Neuronal stem cell (in vitro differentiated cells): ENCODE data around the gene PUDP.

ENCODE experiments used
- DNase-seq: peaks from one replicate; pipeline ENCODE4 v3.0.0-alpha.2; 2013; ENCODE audit warnings: low spot score
- H2AFZ ChIP-seq: one replicate; pipeline ENCODE4 v1.6.1; 2013; ENCODE audit warnings: mild to moderate bottlenecking, low read length, inconsistent platforms
- H2AK5ac ChIP-seq: 2 replicates; pipeline ENCODE4 v1.6.1; 2013; ENCODE audit warnings: low read depth, mild to moderate bottlenecking, inconsistent platforms, low read length, moderate library complexity, mixed read lengths
- H2BK120ac ChIP-seq: 2 replicates; pipeline ENCODE4 v1.6.1; 2013; ENCODE audit warnings: low read depth, mild to moderate bottlenecking, inconsistent platforms, low read length, moderate library complexity, mixed read lengths
- H2BK12ac ChIP-seq: one replicate; pipeline ENCODE4 v1.6.1; 2013; ENCODE audit warnings: low read length, inconsistent platforms
- H2BK15ac ChIP-seq: 2 replicates; pipeline ENCODE4 v1.6.1; 2013; ENCODE audit warnings: mild to moderate bottlenecking, low read length, inconsistent platforms, mixed read lengths
- H2BK5ac ChIP-seq: one replicate; pipeline ENCODE4 v1.6.1; 2013; ENCODE audit warnings: inconsistent platforms, mild to moderate bottlenecking, low read length, moderate library complexity
- H3K14ac ChIP-seq: one replicate; pipeline ENCODE4 v1.6.1; 2013; ENCODE audit warnings: low read length, inconsistent platforms
- H3K18ac ChIP-seq: 2 replicates; pipeline ENCODE4 v1.6.1; 2013; ENCODE audit warnings: low read length, inconsistent platforms
- H3K23ac ChIP-seq: 2 replicates; pipeline ENCODE4 v1.6.1; 2013; ENCODE audit warnings: low read depth, mild to moderate bottlenecking, mixed read lengths, low read length, inconsistent platforms; ENCODE audit not compliant: poor library complexity
- H3K27ac ChIP-seq: replicated peaks from 3 replicates; pipeline ENCODE4 v1.5.1; 2013; ENCODE audit warnings: low read length, inconsistent platforms
- H3K27me3 ChIP-seq, 3 experiments: 2 replicates each; pipeline ENCODE4 v1.6.1; 2013; ENCODE audit warnings: low read length in 3 of 3, mild to moderate bottlenecking in 2 of 3, inconsistent platforms in 1 of 3, low read depth in 1 of 3, mixed read lengths in 1 of 3, moderate library complexity in 1 of 3; ENCODE audit not compliant: control insufficient read depth in 3 of 3, insufficient read depth in 3 of 3
- H3K36me3 ChIP-seq, 2 donors: replicated peaks in 1 of 2; 2 replicates each; pipeline ENCODE4 v1.6.1; 2013; ENCODE audit warnings: low read length in 2 of 2; ENCODE audit not compliant: control insufficient read depth in 2 of 2, insufficient read depth in 2 of 2
- H3K4ac ChIP-seq: 2 replicates; pipeline ENCODE4 v1.6.1; 2013; ENCODE audit warnings: inconsistent platforms, mild to moderate bottlenecking, low read length, moderate library complexity
- H3K4me1 ChIP-seq, 2 donors: 1 replicate in 1 of 2; 2 replicates in 1 of 2; pipeline ENCODE4 v1.6.1; 2013; ENCODE audit warnings: low read length in 2 of 2, low read depth in 1 of 2; ENCODE audit not compliant: control insufficient read depth in 2 of 2, insufficient read depth in 1 of 2
- H3K4me2 ChIP-seq: one replicate; pipeline ENCODE4 v1.6.1; 2013; ENCODE audit warnings: mild to moderate bottlenecking, low read length, inconsistent platforms; ENCODE audit not compliant: insufficient read depth, poor library complexity, severe bottlenecking
- H3K4me3 ChIP-seq, 2 donors: 2 replicates each; pipeline ENCODE4 v1.5.1; 2013; ENCODE audit warnings: low read length in 2 of 2, mild to moderate bottlenecking in 2 of 2, inconsistent platforms in 1 of 2, moderate library complexity in 1 of 2
- H3K79me1 ChIP-seq: one replicate; pipeline ENCODE4 v1.6.1; 2013; ENCODE audit warnings: low read depth, mild to moderate bottlenecking, inconsistent platforms, low read length, moderate library complexity
- H3K9ac ChIP-seq: one replicate; pipeline ENCODE4 v1.6.1; 2013; ENCODE audit warnings: mild to moderate bottlenecking, low read depth, low read length, inconsistent platforms; ENCODE audit not compliant: poor library complexity
- H3K9me3 ChIP-seq, 2 donors: replicated peaks in 1 of 2; 2 replicates each; pipeline versions ENCODE3 to v1.6.1; 2013; ENCODE audit warnings: low read length in 2 of 2, mild to moderate bottlenecking in 2 of 2, inconsistent platforms in 1 of 2, low read depth in 1 of 2, mixed read lengths in 1 of 2, moderate library complexity in 1 of 2; ENCODE audit not compliant: control insufficient read depth in 2 of 2, insufficient read depth in 1 of 2
- H4K8ac ChIP-seq: one replicate; pipeline ENCODE4 v1.6.1; 2013; ENCODE audit warnings: low read depth, mild to moderate bottlenecking, inconsistent platforms, low read length, moderate library complexity
- H4K91ac ChIP-seq: one replicate; pipeline ENCODE4 v1.6.1; 2013; ENCODE audit warnings: low read length, low read depth, mild to moderate bottlenecking, inconsistent platforms; ENCODE audit not compliant: poor library complexity
- WGBS, 2 donors: extraction: QIAGEN DNeasy Blood & Tissue Kit; methylation state at CpG; one replicate each; pipeline ENCODE4 v1.1.7; 2013; ENCODE audit warnings: missing lambda C conversion rate in 2 of 2, mixed read lengths in 1 of 2; ENCODE audit not compliant: insufficient read length in 2 of 2, insufficient replicate concordance in 1 of 2; ENCODE audit errors: extremely low coverage in 2 of 2; 5-methylcytosine and 5-hydroxymethylcytosine counted together

Gene PUDP

DNA sequence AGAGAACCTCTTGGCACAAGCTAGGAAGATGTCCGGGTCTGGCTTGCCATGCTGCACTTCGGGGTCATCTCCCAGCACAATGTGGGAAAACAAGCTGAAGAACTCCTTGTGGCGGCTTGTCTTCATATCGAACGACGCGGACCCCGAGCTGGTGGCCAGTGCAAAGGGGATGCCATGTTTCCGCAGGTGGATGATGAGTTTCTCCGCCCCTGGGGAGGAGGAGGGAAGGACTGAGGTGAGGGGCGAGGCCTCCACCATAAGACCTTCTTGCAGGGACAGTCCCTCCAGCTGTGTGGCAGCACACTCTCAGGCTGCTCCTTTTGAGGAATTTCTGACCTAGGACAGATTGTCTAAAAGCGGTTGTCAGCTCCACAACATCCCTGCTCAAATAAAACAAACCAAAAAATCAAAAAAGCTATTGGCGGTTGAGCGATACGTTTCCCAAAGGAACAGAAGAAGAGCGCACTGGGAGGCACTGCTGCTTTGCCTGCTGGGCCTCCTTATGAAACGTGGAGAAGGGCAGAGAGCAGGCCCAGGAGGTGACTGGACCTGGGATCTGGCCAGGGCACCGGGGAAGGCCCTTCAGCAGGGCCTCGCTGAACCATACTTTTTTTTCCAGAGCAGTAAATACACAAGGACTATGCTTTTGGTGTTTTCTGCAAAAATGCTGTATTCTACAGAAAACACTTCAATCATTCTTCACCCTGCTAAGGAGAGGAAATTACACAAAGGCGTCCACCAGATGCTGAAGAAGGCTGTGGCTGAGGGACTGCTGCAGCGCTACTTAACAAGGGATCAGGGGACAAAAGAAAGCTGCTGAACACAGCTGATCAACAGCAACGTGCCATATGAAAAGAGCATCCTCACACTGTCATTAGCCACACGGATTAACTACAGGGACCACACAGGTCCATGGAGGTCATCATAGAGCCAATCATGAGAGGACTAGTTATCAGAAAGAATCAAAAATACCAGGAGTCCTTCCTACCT lies 70.4 kb downstream of the PUDP start:
- Histone ChIP-seq H4K91ac (no peak overlapping the region), H4K8ac (no peak overlapping the region), H3K27me3 (no peaks in the 10 kb centered on the region), H3K18ac (peak overlapping the region; percentile 13), H2BK15ac (no peak overlapping the region), H2BK120ac (no peak overlapping the region), H3K36me3 (peaks cover 0 to 11% of the 10 kb centered on the region in 2 donors), H2AFZ (no peak overlapping the region), H2AK5ac (no peak overlapping the region), H3K4me2 (no peak overlapping the region), H3K4me1 (peaks cover 0 to 4% of the 10 kb centered on the region in 2 donors), H3K27ac (no peak overlapping the region), H3K4me3 (no peak overlapping the region), H3K14ac (no peak overlapping the region), H3K4ac (no peak overlapping the region), H2BK12ac (no peak overlapping the region), H3K79me1 (no peaks in the 10 kb centered on the region), H3K23ac (no peak overlapping the region), H2BK5ac (no peak overlapping the region), H3K9me3 (no peaks in the 10 kb centered on the region), H3K9ac (no peak overlapping the region)
- DNase-seq = no peak
- no CpG with 5 or more reads among the region's 23 CpGs for WGBS, 2 donors

DNA sequence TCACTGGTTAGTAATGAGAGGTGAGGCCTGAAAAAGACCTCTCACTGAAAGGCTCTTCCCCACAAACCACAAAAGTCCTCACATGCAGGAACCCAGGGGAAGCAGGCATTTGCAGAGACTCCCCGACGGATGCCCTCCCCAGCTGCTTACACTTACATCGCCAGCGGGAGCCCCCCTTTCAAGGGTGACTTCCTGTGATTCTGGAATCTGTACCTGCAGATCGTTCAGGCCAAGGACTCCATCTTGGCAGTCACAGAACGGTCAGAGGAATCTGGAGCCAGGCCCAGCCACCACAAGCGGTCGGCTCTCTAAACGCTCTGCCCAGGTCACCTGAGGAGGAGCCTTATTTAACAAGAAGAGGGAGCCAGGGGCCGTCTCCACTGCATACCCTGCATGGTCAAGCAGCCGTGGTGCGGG lies 71.7 kb downstream of the PUDP start:
- Histone ChIP-seq H3K27ac (no peak overlapping the region), H2AFZ (no peak overlapping the region), H2BK12ac (no peak overlapping the region), H4K91ac (no peak overlapping the region), H3K18ac (no peak overlapping the region), H3K23ac (no peak overlapping the region), H3K36me3 (peaks cover 0 to 11% of the 10 kb centered on the region in 2 donors), H3K9me3 (no peaks in the 10 kb centered on the region), H4K8ac (no peak overlapping the region), H3K79me1 (no peaks in the 10 kb centered on the region), H2AK5ac (no peak overlapping the region), H3K4me3 (no peak overlapping the region), H2BK120ac (no peak overlapping the region), H3K9ac (no peak overlapping the region), H3K4ac (no peak overlapping the region), H3K4me1 (peaks cover 0 to 4% of the 10 kb centered on the region in 2 donors), H2BK5ac (no peak overlapping the region), H3K27me3 (no peaks in the 10 kb centered on the region), H2BK15ac (no peak overlapping the region), H3K4me2 (no peak overlapping the region), H3K14ac (no peak overlapping the region)
- WGBS, 2 donors = no CpG with 5 or more reads among the region's 12 CpGs
- no peak for DNase-seq

DNA sequence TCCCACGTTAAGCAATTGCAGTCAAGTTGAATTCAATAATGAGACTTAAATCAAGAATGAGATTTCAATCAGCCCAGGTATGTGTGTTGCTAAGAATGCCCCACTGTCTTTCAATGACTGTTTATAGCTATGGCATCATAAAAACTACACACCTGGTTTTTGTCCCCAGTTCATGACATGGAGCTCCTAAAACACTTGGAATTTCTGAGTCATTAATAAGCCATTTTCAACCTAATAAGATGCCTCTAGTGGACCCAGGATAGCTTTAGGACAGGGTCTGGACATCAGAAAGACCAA lies 73.1 kb downstream of the PUDP start:
- Histone ChIP-seq H2BK15ac (no peak overlapping the region), H2AK5ac (no peak overlapping the region), H3K4ac (no peak overlapping the region), H3K14ac (no peak overlapping the region), H3K4me3 (no peak overlapping the region), H3K36me3 (peaks cover 0 to 11% of the 10 kb centered on the region in 2 donors), H2AFZ (no peak overlapping the region), H3K9me3 (no peaks in the 10 kb centered on the region), H3K9ac (no peak overlapping the region), H3K79me1 (no peaks in the 10 kb centered on the region), H3K27ac (no peak overlapping the region), H4K91ac (no peak overlapping the region), H2BK12ac (no peak overlapping the region), H3K4me1 (peaks cover 0 to 4% of the 10 kb centered on the region in 2 donors), H3K27me3 (no peaks in the 10 kb centered on the region), H3K18ac (no peak overlapping the region), H4K8ac (no peak overlapping the region), H2BK5ac (no peak overlapping the region), H3K23ac (no peak overlapping the region), H3K4me2 (no peak overlapping the region), H2BK120ac (no peak overlapping the region)
- WGBS, 2 donors = no CpG with 5 or more reads among the region's 1 CpG
- DNase-seq = no peak

DNA sequence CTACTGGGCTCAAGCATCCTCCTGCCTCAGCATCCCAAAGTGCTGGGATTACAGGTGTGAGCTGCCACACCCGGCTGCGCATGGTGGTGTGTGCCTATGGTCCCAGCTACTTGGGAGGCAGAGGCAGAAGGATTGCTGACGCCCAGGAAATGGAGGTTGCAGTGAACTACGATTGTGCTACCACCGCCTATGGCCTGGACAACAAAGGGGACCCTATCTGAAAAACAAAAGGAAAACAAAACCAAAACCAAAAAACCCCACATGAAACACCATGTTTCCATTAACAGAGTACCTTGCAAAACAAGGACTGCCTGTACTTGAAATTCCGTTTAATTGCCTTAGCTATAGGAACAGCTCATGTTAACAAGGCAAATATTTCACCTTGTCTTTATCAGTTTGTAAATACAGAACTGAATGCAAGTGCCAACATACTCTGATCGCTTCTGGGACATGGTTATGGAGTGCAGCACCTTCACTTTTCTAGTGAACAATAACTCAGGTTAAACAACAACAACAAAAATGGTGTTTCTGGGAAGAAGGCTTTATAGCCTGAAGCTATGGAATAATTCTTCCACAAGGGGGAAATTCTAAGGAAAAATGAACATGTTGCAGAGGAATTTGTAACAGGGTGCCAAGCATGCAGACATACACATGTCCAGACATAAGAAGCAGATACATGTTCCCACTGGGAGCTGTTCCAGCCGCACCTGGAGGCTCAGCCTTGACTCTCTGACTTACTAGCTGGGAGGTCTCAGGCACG lies 73.6 kb downstream of the PUDP start:
- no CpG with 5 or more reads among the region's 9 CpGs for WGBS, 2 donors

More for the DNA sequence above, 73.6 kb downstream of the PUDP start:
- Histone ChIP-seq H2AFZ (no peak overlapping the region), H2BK15ac (no peak overlapping the region), H3K18ac (no peak overlapping the region), H2AK5ac (no peak overlapping the region), H3K14ac (no peak overlapping the region), H3K4me3 (no peak overlapping the region), H3K79me1 (no peaks in the 10 kb centered on the region), H4K91ac (no peak overlapping the region), H3K36me3 (peaks cover 0 to 11% of the 10 kb centered on the region in 2 donors), H2BK5ac (no peak overlapping the region), H3K27ac (no peak overlapping the region), H2BK12ac (no peak overlapping the region), H3K27me3 (no peaks in the 10 kb centered on the region), H3K9me3 (no peaks in the 10 kb centered on the region), H4K8ac (no peak overlapping the region), H3K9ac (no peak overlapping the region), H2BK120ac (no peak overlapping the region), H3K4me2 (no peak overlapping the region), H3K4me1 (peaks cover 0 to 4% of the 10 kb centered on the region in 2 donors), H3K23ac (no peak overlapping the region), H3K4ac (no peak overlapping the region)
- no peak for DNase-seq
